ENCODE measurements around the gene TEKT3. TPM values are rescaled to one million over a fixed set of nuclear protein-coding genes. Genes with fewer than 3 reads are reported as not detected.

The TEKT3 gene
- total and polyA plus RNA-seq, 2 donors (not counting 3 experiments of a cell fraction or from before 2014, with no cell fraction given) = 0.28 TPM; not detected in 1

- POLR2A ChIA-PET = no interaction called here
Measured at GRCh38 chr17:15350777-15351477, 9.5 kb upstream of the TEKT3 start.

More at GRCh38 chr17:15350777-15351477, 9.5 kb upstream of the TEKT3 start:
- Histone ChIP-seq H3K27ac (ENCODE audit: insufficient read depth, low read depth, low read length) (no peak overlapping the region), H3K4me1 (ENCODE audit: control insufficient read depth, extremely low read depth, insufficient read depth, low read length) (no peaks in the 10 kb centered on the region), H3K27me3 (ENCODE audit: control insufficient read depth in 2 of 2, insufficient read depth in 2 of 2, low read length in 2 of 2) (peaks cover 5 to 9% of the 10 kb centered on the region in 2 experiments), H2AFZ (ENCODE audit: low read depth, low read length) (no peak overlapping the region), H3K9me1 (replicated peaks; ENCODE audit: control insufficient read depth, extremely low read depth, insufficient read depth, low read length) (no peaks in the 10 kb centered on the region), H3K4me2 (ENCODE audit: insufficient read depth, low read length) (no peak overlapping the region), H3K79me2 (ENCODE audit: control insufficient read depth, insufficient read depth, low read length) (no peaks in the 10 kb centered on the region), H3K36me3 (ENCODE audit: control insufficient read depth in 2 of 2, extremely low read depth in 1 of 2, insufficient read depth in 2 of 2, low read length in 2 of 2) (no peaks in the 10 kb centered on the region), H3K4me3 (replicated peaks in 1 of 3; ENCODE audit: insufficient read depth in 1 of 3, low read depth in 1 of 3, low read length in 3 of 3) (no peak overlapping the region), H3K9me3 (replicated peaks; ENCODE audit: control insufficient read depth, insufficient read depth, low read length) (no peaks in the 10 kb centered on the region), H3K9ac (replicated peaks; ENCODE audit: extremely low read depth, insufficient read depth, low read length) (no peak overlapping the region), H4K20me1 (replicated peaks; ENCODE audit: control insufficient read depth, extremely low read depth, insufficient read depth, low read length) (no peaks in the 10 kb centered on the region)
- FAIRE-seq (no peak), DNase-seq (ENCODE audit: low read depth, low spot score) (no peak)
- no TSS peak for BruUV-seq (replicated peaks)
- dilution Hi-C loops (cut with MboI; ENCODE audit: extremely low pct_ligation_motif_present, low sequenced_read_pairs) (no loop called here), intact Hi-C loops (cut with micrococcal nuclease) (no loop called here)
- CTCF ChIA-PET = interaction anchor here (1.2 to 1.7 kb wide), 4 partner anchors 9 to 90 kb away, joined by 3 to 5 read pairs (median 3); partner anchors contain the start of gene TEKT3
- TF ChIP-seq, protein P1, sequence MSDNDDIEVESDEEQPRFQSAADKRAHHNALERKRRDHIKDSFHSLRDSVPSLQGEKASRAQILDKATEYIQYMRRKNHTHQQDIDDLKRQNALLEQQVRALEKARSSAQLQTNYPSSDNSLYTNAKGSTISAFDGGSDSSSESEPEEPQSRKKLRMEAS (IDR thresholded peaks at IDR 0.05; ENCODE audit: insufficient read depth, insufficient read length) = no peak
- TF ChIP-seq FOS (IDR thresholded peaks at IDR 0.05; ENCODE audit: borderline replicate concordance, insufficient read depth, low read length) (no peak), POLR2AphosphoS5 (IDR thresholded peaks at IDR 0.05; ENCODE audit: insufficient read depth, low read depth, low read length) (no peak), POLR2A (IDR thresholded peaks at IDR 0.05; ENCODE audit: low read depth, low read length) (no peak), GATA2 (IDR thresholded peaks at IDR 0.05; ENCODE audit: insufficient read depth, insufficient read length, low read depth, low read length) (no peak), MYC (IDR thresholded peaks at IDR 0.05; ENCODE audit: low read depth, low read length) (no peak), EZH2 (IDR thresholded peaks at IDR 0.05; ENCODE audit: borderline replicate concordance, low read depth, low read length, severe bottlenecking) (no peak), JUN (IDR thresholded peaks at IDR 0.05; ENCODE audit: borderline replicate concordance, insufficient read depth, insufficient read length, low read depth) (no peak)
- TF ChIP-seq, protein P2, sequence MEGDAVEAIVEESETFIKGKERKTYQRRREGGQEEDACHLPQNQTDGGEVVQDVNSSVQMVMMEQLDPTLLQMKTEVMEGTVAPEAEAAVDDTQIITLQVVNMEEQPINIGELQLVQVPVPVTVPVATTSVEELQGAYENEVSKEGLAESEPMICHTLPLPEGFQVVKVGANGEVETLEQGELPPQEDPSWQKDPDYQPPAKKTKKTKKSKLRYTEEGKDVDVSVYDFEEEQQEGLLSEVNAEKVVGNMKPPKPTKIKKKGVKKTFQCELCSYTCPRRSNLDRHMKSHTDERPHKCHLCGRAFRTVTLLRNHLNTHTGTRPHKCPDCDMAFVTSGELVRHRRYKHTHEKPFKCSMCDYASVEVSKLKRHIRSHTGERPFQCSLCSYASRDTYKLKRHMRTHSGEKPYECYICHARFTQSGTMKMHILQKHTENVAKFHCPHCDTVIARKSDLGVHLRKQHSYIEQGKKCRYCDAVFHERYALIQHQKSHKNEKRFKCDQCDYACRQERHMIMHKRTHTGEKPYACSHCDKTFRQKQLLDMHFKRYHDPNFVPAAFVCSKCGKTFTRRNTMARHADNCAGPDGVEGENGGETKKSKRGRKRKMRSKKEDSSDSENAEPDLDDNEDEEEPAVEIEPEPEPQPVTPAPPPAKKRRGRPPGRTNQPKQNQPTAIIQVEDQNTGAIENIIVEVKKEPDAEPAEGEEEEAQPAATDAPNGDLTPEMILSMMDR (IDR thresholded peaks at IDR 0.05; ENCODE audit: extremely low read depth in 1 of 2, insufficient read depth in 1 of 2, low read depth in 1 of 2, low read length in 2 of 2) = no peak
